Measurements from ENCODE around the gene SLC29A3.

SLC29A3 gene

GRCh38 chr10:71378336-71379117, 59.5 kb downstream of the SLC29A3 start:
- no peak for TF ChIP-seq CTCF (IDR thresholded peaks at IDR 0.05; ENCODE audit: borderline replicate concordance, insufficient read depth, low read depth, low read length)
- H3K4me3 ChIP-seq (ENCODE audit: low read depth, low read length): no peak overlapping the region

GRCh38 chr10:71379118-71379766, 60.2 kb downstream of the SLC29A3 start:
- TF ChIP-seq CTCF (IDR thresholded peaks at IDR 0.05; ENCODE audit: borderline replicate concordance, insufficient read depth, low read depth, low read length): no peak
- no peak overlapping the region for H3K4me3 ChIP-seq (ENCODE audit: low read depth, low read length)

- no peak for TF ChIP-seq CTCF (IDR thresholded peaks at IDR 0.05; ENCODE audit: borderline replicate concordance, insufficient read depth, low read depth, low read length)
These were observed 61.8 kb downstream of the SLC29A3 start for GRCh38 chr10:71380841-71381240.

GRCh38 chr10:71381611-71382010, 62.6 kb downstream of the SLC29A3 start:
- TF ChIP-seq CTCF (IDR thresholded peaks at IDR 0.05; ENCODE audit: borderline replicate concordance, insufficient read depth, low read depth, low read length): no peak

More at GRCh38 chr10:71380841-71381240, 61.8 kb downstream of the SLC29A3 start:
- no peak overlapping the region for H3K4me3 ChIP-seq (ENCODE audit: low read depth, low read length)

GRCh38 chr10:71382028-71382427, 63.0 kb downstream of the SLC29A3 start:
- no peak for TF ChIP-seq CTCF (IDR thresholded peaks at IDR 0.05; ENCODE audit: borderline replicate concordance, insufficient read depth, low read depth, low read length)

More at GRCh38 chr10:71381611-71382010, 62.6 kb downstream of the SLC29A3 start:
- H3K4me3 ChIP-seq (ENCODE audit: low read depth, low read length): no peak overlapping the region

GRCh38 chr10:71382757-71383156, 63.7 kb downstream of the SLC29A3 start:
- H3K4me3 ChIP-seq (ENCODE audit: low read depth, low read length): no peak overlapping the region
- no peak for TF ChIP-seq CTCF (IDR thresholded peaks at IDR 0.05; ENCODE audit: borderline replicate concordance, insufficient read depth, low read depth, low read length)

More at GRCh38 chr10:71382028-71382427, 63.0 kb downstream of the SLC29A3 start:
- no peak overlapping the region for H3K4me3 ChIP-seq (ENCODE audit: low read depth, low read length)

All from GM12875 (cell line).